MCF 10A (cell line): ENCODE measurements around the gene ASXL3. TPM values are rescaled to one million over a fixed set of nuclear protein-coding genes. Genes with fewer than 3 reads are reported as not detected.

Experiments
- BruUV-seq: library from RNA; stranded (reverse); fragments of 400-500 nt; replicated peaks from 2 replicates; lab custom pipeline; 2021; lab: Mats Ljungman, UMichigan
- CTCF ChIA-PET: fragments of 300-600 bp; sonication (Branson Sonifier 250); formaldehyde crosslinking; extraction: SDS; loops from one replicate; lab custom pipeline; 2021; ENCODE audit warnings: antibody characterized with exemption, inconsistent platforms; lab: Yijun Ruan, JAX
- POLR2A ChIA-PET: fragments of 300-600, 350-650 bp; sonication (Branson Sonifier 250); formaldehyde crosslinking; extraction: SDS; loops from one replicate; lab custom pipeline; 2020; ENCODE audit warnings: antibody characterized with exemption, inconsistent platforms; lab: Yijun Ruan, JAX
- DNase-seq: peaks from one replicate; pipeline ENCODE4 v3.0.0-alpha.2; 2018; ENCODE audit not compliant: unreplicated experiment
- H3K27ac Mint-ChIP-seq: one replicate; pipeline ENCODE4 v1.8.0; 2022; ENCODE audit warnings: mild to moderate bottlenecking, low read depth, mixed read lengths; ENCODE audit not compliant: unreplicated experiment
- H3K27me3 Mint-ChIP-seq: one replicate; pipeline ENCODE4 v1.8.0; 2022; ENCODE audit warnings: mixed read lengths; ENCODE audit not compliant: insufficient read depth, unreplicated experiment
- H3K36me3 Mint-ChIP-seq: one replicate; pipeline ENCODE4 v1.8.0; 2022; ENCODE audit warnings: mild to moderate bottlenecking, moderate library complexity, mixed read lengths; ENCODE audit not compliant: insufficient read depth, unreplicated experiment
- H3K4me1 Mint-ChIP-seq: one replicate; pipeline ENCODE4 v1.8.0; 2022; ENCODE audit warnings: mixed read lengths; ENCODE audit not compliant: insufficient read depth, unreplicated experiment
- H3K4me3 Mint-ChIP-seq: one replicate; pipeline ENCODE4 v1.8.0; 2022; ENCODE audit warnings: mild to moderate bottlenecking, moderate library complexity, mixed read lengths; ENCODE audit not compliant: unreplicated experiment
- H3K9me3 Mint-ChIP-seq: one replicate; pipeline ENCODE4 v1.8.0; 2022; ENCODE audit warnings: mixed read lengths; ENCODE audit not compliant: unreplicated experiment
- intact Hi-C: fragments of 100-400 bp; cut with micrococcal nuclease; formaldehyde crosslinking; loops from 2 replicates; pipeline ENCODE4 v1.14.1; 2022
- total RNA-seq: library from RNA; stranded (reverse); gene quantifications from 2 replicates; pipeline ENCODE4 v1.2.3, GENCODE V29; 2022
- TF ChIP-seq, protein P1 (sequence below): fragments of 200-600 bp; IDR thresholded peaks from one replicate; pipeline ENCODE4 v1.8.0; 2022; ENCODE audit warnings: antibody characterized with exemption, mild to moderate bottlenecking; ENCODE audit not compliant: unreplicated experiment

The ASXL3 gene
- total RNA-seq, 1 experiment from 2014 or later: not detected

DNA sequence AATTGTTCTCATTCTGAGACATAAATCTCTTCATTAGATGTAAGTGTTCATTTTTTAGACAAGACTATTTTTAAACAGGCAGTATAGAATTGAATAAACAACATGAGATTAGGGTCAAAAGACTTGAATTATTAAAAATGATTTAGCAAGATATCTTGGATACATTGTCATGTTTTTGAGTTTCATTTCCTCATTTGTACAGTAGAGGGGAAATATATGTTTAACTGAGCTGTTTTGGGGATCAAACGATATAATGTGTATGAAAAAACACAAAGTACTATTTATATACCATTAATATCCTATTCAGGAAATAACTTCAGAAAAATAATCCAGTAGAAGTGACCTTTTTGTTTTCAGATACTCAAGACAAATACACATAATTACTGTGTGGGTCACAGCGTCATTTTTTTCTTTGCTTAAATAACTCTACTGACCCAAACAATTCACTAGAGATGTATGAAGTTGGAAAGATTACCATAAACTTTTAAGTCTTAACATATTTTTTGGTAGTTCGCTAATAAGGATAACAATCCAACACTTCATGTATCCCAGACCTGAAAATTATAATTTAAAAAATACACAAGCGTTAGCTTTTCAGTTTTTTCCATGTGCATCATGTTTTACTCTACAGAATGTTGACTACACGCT is 896 bp upstream of the ASXL3 start:
- BruUV-seq: no TSS peak
- Mint-ChIP-seq H3K4me3 (peak overlapping the region; percentile 51), H3K36me3 (no peaks in the 10 kb centered on the region), H3K4me1 (no peaks in the 10 kb centered on the region), H3K9me3 (no peaks in the 10 kb centered on the region), H3K27me3 (peaks cover 33% of the 10 kb centered on the region), H3K27ac (no peak overlapping the region)
- DNase-seq: no peak
- TF ChIP-seq, protein P1, sequence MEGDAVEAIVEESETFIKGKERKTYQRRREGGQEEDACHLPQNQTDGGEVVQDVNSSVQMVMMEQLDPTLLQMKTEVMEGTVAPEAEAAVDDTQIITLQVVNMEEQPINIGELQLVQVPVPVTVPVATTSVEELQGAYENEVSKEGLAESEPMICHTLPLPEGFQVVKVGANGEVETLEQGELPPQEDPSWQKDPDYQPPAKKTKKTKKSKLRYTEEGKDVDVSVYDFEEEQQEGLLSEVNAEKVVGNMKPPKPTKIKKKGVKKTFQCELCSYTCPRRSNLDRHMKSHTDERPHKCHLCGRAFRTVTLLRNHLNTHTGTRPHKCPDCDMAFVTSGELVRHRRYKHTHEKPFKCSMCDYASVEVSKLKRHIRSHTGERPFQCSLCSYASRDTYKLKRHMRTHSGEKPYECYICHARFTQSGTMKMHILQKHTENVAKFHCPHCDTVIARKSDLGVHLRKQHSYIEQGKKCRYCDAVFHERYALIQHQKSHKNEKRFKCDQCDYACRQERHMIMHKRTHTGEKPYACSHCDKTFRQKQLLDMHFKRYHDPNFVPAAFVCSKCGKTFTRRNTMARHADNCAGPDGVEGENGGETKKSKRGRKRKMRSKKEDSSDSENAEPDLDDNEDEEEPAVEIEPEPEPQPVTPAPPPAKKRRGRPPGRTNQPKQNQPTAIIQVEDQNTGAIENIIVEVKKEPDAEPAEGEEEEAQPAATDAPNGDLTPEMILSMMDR: no peak
- POLR2A ChIA-PET: no interaction called here
- intact Hi-C loops: no loop called here
- CTCF ChIA-PET: no interaction called here

DNA sequence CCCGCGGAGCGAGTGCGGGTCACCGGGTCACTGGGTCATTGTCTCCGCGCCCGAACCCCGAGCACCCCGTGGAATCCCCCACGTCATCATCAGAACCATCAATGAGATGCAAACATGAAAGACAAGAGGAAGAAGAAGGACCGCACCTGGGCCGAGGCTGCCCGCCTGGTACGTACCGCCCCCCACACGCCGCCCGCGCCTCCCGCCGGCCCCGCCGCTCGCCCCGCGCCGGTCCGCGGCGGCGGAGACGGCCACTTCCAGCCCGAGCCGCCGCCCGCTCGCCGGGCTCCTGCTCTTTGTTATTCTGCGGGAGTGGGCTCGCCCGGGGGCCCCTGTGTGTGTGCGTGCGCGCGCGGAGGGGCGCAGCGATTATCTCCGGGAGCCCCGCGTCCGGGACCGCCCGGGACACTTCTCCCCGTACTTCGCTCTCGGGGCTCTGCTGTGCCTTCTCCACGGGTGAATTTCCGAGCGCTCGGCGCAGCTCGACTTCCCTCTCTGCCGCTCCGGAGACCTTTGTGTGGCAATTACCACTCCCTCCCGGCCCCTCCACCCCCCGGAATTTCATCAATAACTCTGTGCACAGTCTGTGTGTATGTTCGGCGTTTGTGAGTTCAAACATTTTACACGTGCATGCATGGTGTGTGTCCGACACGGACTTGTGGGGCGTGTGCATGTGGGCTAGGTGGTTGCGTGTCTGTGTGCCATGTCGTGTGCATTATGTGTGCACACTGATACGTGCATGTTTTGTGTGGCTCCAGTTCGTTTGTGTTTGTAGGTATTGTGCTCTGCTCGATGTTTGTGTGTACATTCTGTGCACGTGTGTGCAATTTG is 714 bp downstream of the ASXL3 start:
- H3K27ac Mint-ChIP-seq: no peak overlapping the region
- no peaks in the 10 kb centered on the region for H3K4me1 Mint-ChIP-seq
- TF ChIP-seq, protein P1: no peak
- no peaks in the 10 kb centered on the region for H3K36me3 Mint-ChIP-seq
- POLR2A ChIA-PET: no interaction called here
- H3K9me3 Mint-ChIP-seq: no peaks in the 10 kb centered on the region
- CTCF ChIA-PET: no interaction called here
- intact Hi-C loops: no loop called here
- no TSS peak for BruUV-seq
- DNase-seq: no peak
- no peak overlapping the region for H3K4me3 Mint-ChIP-seq
- H3K27me3 Mint-ChIP-seq: peaks cover 45% of the 10 kb centered on the region

DNA sequence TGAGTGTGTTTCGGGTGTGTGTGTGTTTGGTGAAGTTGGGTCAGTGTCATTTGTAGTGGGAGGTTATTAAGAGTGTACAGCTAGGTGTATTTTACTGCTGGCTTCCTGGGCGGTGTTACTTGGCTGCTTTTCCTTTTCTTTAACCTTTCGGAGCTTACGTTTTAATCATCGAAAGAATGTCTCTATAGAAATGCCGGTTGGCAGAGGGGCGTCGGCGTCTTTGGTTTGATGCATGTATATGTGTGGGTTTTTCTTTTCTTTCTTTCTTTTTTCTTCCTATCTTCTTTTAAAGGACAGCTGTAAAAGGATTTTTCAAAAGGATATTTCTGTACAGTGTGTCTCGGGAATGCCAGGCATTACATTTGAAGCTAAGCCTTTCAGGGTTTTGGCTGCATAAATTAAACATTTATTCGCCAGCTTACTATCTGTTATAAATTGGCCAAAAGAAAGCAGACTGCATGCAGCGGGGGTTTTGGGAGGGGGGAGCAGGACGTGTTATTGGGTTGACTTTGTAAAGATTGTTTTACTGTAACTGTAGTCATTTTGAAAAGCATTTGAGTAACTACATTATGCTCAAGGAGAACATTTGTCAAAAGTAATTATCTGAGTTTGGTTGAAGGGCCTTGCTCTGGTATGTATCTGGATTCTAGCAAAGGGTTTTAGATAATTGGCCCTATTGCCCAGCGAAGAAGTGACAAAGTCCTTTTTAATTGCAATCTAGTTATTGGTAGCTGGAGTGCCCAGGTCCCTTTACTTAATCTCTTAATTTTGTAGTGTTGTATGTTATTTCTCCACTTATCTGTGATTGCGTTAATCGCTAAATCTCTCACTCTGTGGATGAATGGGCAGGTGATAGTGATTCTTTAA is 1.6 kb downstream of the ASXL3 start:
- Mint-ChIP-seq H3K9me3 (no peaks in the 10 kb centered on the region), H3K4me1 (no peaks in the 10 kb centered on the region), H3K27me3 (peaks cover 50% of the 10 kb centered on the region), H3K4me3 (no peak overlapping the region), H3K36me3 (no peaks in the 10 kb centered on the region), H3K27ac (no peak overlapping the region)
- intact Hi-C loops: no loop called here
- ChIA-PET CTCF (no interaction called here), POLR2A (no interaction called here)
- TF ChIP-seq, protein P1: no peak
- BruUV-seq: no TSS peak
- no peak for DNase-seq

DNA sequence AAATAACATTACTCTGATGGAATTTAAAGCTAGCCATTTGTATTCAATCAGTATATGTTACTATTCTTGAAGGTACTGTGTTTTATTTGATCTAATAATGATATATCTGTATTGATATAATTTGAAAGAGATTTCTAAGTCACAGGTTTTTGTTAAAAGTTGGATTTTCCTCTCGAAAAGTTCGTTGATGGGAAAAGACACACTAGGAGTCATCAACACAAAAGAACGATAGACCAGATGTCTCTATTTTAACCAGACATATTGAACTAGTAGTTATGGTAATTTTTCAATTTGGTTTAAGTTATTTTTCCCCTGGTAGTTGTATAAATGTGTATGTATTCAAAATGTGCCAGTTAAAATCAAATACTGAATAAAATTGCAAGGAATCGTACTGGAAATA is 2.5 kb downstream of the ASXL3 start:
- POLR2A ChIA-PET: no interaction called here
- H3K4me3 Mint-ChIP-seq: no peak overlapping the region
- no peak overlapping the region for H3K27ac Mint-ChIP-seq
- TF ChIP-seq, protein P1: no peak
- no peaks in the 10 kb centered on the region for H3K9me3 Mint-ChIP-seq
- intact Hi-C loops: no loop called here
- CTCF ChIA-PET: no interaction called here
- no peaks in the 10 kb centered on the region for H3K4me1 Mint-ChIP-seq
- peaks cover 50% of the 10 kb centered on the region for H3K27me3 Mint-ChIP-seq
- BruUV-seq: no TSS peak
- no peak for DNase-seq
- H3K36me3 Mint-ChIP-seq: no peaks in the 10 kb centered on the region
